ENCODE results near the gene COX8A.
"Not testable (repeated sequence)": the region's sequence is repeated elsewhere in the genome, so short reads cannot be mapped to it uniquely, and the experiment has no call there.

COX8A gene

DNA sequence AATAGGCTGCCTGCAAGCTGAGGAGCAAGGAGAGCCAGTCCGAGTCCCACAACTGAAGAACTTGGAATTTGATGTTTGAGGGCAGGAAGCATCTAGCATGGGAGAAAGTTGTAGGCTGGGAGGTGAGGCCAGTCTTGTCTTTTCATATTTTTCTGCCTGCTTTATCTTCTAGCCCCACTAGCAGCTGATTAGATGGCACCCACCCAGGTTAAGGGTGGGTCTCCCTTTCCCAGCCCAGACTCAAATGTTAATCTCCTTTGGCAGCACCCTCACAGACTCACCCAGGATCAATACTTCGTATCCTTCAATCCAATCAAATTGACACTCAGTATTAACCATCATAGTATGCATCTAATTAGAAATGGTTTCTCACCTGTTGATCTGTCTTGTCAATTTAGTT lies 5.0 kb upstream of the COX8A start:
- DNase-seq (ENCODE audit: low spot score) = no peak

DNA sequence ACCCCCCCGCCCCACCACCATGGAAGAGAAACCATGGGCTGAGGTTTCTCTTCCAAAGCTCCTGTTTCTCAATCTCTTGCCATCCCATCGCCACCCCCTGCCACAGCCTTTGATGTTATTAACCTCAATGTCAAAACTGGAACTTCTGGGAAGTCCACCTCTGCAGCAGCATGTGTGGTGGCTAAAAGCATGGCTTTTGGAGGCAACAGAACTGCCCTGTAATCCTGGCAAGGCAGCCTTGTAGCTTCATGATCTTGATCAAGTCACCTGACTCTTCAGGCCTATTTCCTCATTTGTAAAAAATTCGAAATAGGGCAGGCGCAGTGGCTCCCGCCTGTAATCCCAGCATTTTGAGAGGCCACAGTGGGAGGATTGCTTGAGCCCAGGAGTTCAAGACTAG lies 3.5 kb upstream of the COX8A start:
- no peak for DNase-seq (ENCODE audit: low spot score)

DNA sequence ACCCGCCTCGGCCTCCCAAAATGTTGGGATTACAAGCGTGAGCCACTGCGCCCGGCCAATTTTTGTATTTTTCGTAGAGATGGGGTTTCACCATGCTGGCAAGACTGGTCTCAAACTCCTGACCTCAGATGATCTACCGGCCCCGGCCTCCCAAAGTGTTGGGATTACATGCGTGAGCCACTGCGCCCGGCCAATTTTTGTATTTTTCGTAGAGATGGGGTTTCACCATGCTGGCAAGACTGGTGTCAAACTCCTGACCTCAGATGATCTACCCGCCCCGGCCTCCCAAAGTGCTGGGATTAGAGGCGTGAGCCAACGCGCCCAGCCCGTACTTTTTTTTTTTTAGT lies 535 bp upstream of the COX8A start:
- not testable (repeated sequence) for DNase-seq (ENCODE audit: low spot score)

- DNase-seq (ENCODE audit: low spot score) = no peak
Measured at GRCh38 chr11:63978551-63979239, 4.3 kb downstream of the COX8A start.

GRCh38 chr11:63979426-63979825 lies 5.0 kb downstream of the COX8A start:
- no peak for DNase-seq (ENCODE audit: low spot score)

DNA sequence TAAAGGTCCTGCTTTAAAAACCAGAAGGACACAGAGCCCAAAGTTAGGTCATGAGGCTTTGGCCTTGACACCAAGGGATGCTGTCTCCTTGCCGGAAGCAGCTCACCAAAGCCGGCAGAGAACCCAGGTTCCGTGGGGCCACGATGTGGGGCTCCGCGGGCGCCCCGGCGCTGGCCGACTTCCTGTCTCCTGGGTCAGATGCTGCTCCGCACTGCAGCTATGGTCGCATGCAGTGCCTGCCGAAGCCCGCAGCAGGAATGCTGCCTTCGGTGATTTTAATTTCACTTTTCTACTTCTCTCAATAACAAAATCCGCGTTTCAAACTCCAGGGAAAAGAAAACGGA lies 11.4 kb downstream of the COX8A start:
- peak; percentile 70 for DNase-seq (ENCODE audit: low spot score)

- peak; percentile 87 for DNase-seq (ENCODE audit: low spot score)
Measured at GRCh38 chr11:63986156-63986931, 11.9 kb downstream of the COX8A start, which contains the start of gene OTUB1. OTUB1 (plus strand) TSS chr11:63986438; CDS start chr11:63986457, 19 bp downstream.

- no peak for DNase-seq (ENCODE audit: low spot score)
Measured at GRCh38 chr11:63986932-63987513, 12.6 kb downstream of the COX8A start.

DNA sequence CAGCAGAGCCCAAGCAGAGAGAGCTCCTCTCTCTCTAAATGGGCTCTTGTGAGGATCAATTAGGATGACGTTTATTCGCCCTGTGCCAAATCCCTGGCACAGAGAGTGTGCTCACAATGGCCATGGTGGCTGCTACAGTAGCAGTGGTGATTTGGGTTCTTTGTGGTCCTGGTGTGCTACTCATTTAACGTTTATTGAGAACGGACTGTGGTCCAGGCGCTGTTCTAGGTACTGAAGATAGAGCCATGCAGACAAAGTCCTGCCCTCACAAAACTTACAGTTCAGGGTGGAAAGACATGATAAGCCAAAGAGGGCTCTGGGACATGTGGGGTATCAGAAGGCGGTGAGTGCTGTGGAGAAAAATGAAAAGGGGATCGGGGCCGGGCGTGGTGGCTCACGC lies 17.1 kb downstream of the COX8A start:
- DNase-seq (ENCODE audit: low spot score) = no peak

DNA sequence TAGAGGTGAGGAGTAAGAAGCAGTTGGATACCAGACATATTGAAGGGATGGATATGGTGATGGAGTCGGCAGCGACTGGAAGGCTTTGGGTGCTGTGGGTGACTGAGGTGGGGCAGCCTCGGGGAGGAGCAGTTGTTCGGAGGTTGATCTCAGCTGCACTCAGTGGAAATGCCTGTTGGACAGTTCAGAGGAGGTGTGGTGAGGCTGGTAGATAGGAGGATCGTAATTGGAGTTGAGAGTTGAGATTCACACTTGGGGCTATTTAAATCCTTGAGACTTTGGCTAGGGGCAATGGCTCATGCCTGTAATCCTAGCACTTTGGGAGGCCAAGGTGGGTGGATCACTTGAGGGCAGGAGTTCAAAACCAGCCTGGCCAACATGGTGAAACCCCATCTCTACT lies 18.7 kb downstream of the COX8A start:
- no peak for DNase-seq (ENCODE audit: low spot score)

- no peak for DNase-seq (ENCODE audit: low spot score)
Measured at GRCh38 chr11:63993993-63994392, 19.6 kb downstream of the COX8A start.

DNA sequence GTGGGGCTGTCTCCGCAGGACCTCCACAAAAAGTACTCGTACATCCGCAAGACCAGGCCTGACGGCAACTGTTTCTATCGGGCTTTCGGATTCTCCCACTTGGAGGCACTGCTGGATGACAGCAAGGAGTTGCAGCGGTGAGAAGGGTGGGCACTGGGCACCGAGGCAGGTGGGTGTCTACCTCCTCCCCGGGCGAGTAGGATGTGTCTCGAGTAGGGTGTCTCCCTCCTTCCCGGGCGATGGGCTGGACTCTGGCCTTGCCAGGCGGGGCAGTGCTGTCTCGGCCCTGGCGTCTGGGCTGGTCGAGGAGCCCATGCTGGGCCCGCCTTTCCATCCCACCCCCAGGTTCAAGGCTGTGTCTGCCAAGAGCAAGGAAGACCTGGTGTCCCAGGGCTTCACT lies 22.1 kb downstream of the COX8A start:
- DNase-seq (ENCODE audit: low spot score) = no peak

GRCh38 chr11:63997104-63997700 lies 22.8 kb downstream of the COX8A start:
- no peak for DNase-seq (ENCODE audit: low spot score)

DNA sequence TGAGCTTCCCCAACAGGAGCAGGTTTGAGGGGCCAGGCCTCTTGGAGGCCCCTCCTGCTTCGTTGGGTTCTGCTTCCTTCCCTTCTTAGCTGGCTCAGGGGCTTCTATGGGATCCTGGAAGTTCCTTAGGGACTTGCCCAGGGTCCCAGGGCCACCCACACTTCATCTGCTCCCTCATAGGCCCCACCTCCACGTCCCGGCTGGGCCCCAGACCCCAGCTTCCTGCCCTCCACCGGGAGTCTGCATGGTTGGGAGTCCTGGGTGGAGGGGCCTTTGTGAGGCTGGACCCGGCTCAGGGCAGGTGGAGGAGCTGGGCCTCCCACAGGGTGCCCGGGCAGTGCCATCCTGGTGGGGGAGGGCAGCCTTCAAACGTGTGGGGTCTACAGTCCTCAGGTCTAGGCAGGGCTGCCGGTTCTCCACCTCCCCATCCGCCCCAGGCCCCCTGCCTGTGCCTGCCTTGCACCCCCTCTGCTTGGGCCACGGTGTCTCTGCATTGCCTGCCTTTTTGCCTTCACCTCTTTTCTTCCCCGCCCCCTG lies 23.4 kb downstream of the COX8A start:
- no peak for DNase-seq (ENCODE audit: low spot score)

GRCh38 chr11:63998558-63999348 lies 24.3 kb downstream of the COX8A start:
- no peak for DNase-seq (ENCODE audit: low spot score)

DNA sequence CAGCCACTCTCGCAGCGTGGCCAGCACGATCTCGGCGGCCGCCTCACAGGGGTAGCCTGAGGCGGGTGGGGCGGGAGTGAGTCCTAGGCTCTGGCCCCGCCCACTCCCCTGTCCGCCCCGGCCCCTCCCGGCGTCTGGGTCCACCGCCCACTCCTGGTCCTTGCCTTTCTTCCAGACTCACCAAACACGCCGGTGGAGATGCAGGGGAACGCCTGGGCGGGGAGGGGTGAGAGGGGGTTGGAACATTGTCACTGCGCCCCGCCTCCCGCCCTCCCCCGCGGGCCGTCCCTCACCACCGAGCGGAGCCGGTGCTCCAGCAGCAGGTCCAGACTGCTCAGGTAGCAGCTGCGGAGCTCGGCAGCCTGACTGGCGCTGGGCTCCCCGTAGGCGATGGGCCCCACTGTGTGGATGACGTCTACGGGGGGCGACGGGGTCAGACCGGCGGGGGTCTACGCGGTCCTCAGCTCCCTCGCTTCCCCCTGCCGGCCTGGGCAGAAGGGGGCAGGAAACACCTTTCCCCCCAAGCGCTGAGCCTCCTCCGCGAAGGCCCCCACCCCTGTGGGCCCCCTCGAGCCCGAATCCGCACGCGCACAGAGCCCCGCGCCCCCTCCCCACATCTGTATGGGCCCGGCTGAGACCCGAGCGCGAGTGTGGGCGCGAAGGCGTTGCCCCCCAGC lies 25.1 kb downstream of the COX8A start:
- peak; percentile 53 for DNase-seq (ENCODE audit: low spot score)

- DNase-seq (ENCODE audit: low spot score) = peak; percentile 71
Measured at GRCh38 chr11:64000026-64000739, 25.8 kb downstream of the COX8A start.

- DNase-seq (ENCODE audit: low spot score) = no peak
Measured at GRCh38 chr11:64000740-64001483, 26.5 kb downstream of the COX8A start.

- DNase-seq (ENCODE audit: low spot score) = no peak
Measured at GRCh38 chr11:64001484-64002420, 27.3 kb downstream of the COX8A start.
